ENCODE data around the gene PHF21A. TPM values are rescaled to one million over a fixed set of nuclear protein-coding genes. Genes with fewer than 3 reads are reported as not detected.

Gene PHF21A
- total RNA-seq, 1 donor from 2014 or later: 69.7 TPM

- no peak for TF ChIP-seq CTCF (IDR thresholded peaks at IDR 0.05)
- H3K9me3 ChIP-seq: no peaks in the 10 kb centered on the region
- H3K27ac ChIP-seq: no peak overlapping the region
- H3K4me1 ChIP-seq: no peaks in the 10 kb centered on the region
- intact Hi-C loops (cut with DNase I): no loop called here
- H3K36me3 ChIP-seq: peaks cover 14% of the 10 kb centered on the region in 2 donors
- DNase-seq (ENCODE audit: low spot score in 2 of 2): no peak
- H3K4me3 ChIP-seq: no peak overlapping the region
- H3K27me3 ChIP-seq: no peaks in the 10 kb centered on the region
These were observed 192.6 kb downstream of the PHF21A start for GRCh38 chr11:45928535-45929215.

- Histone ChIP-seq H3K4me3 (no peak overlapping the region), H3K36me3 (peaks cover 8% of the 10 kb centered on the region in 2 donors), H3K27ac (no peak overlapping the region), H3K9me3 (no peaks in the 10 kb centered on the region), H3K27me3 (peaks cover 5% of the 10 kb centered on the region), H3K4me1 (peaks cover 3 to 5% of the 10 kb centered on the region in 2 donors)
- no peak for DNase-seq (ENCODE audit: low spot score in 2 of 2)
- no peak for TF ChIP-seq CTCF (IDR thresholded peaks at IDR 0.05)
- intact Hi-C loops (cut with DNase I): no loop called here
These were observed 193.4 kb downstream of the PHF21A start for GRCh38 chr11:45927684-45928413.

GRCh38 chr11:45927332-45927683 is 193.9 kb downstream of the PHF21A start:
- Histone ChIP-seq H3K27me3 (peaks cover 10% of the 10 kb centered on the region), H3K4me1 (peaks cover 8 to 11% of the 10 kb centered on the region in 2 donors), H3K36me3 (peaks cover 7 to 8% of the 10 kb centered on the region in 2 donors), H3K4me3 (no peak overlapping the region), H3K27ac (no peak overlapping the region), H3K9me3 (no peaks in the 10 kb centered on the region)
- no peak for DNase-seq (ENCODE audit: low spot score in 2 of 2)
- no peak for TF ChIP-seq CTCF (IDR thresholded peaks at IDR 0.05)
- intact Hi-C loops (cut with DNase I): no loop called here

GRCh38 chr11:45926536-45927331 is 194.5 kb downstream of the PHF21A start:
- Histone ChIP-seq H3K4me1 (peaks cover 11 to 12% of the 10 kb centered on the region in 2 donors), H3K4me3 (no peak overlapping the region), H3K9me3 (no peaks in the 10 kb centered on the region), H3K36me3 (peaks cover 2 to 7% of the 10 kb centered on the region in 2 donors), H3K27me3 (peaks cover 16% of the 10 kb centered on the region), H3K27ac (no peak overlapping the region)
- no peak for DNase-seq (ENCODE audit: low spot score in 2 of 2)
- intact Hi-C loops (cut with DNase I): no loop called here
- TF ChIP-seq CTCF (IDR thresholded peaks at IDR 0.05): no peak

GRCh38 chr11:45926001-45926401 is 195.3 kb downstream of the PHF21A start:
- H3K36me3 ChIP-seq: peaks cover 0 to under 1% of the 10 kb centered on the region in 2 donors
- peaks cover 17% of the 10 kb centered on the region for H3K27me3 ChIP-seq
- no peak overlapping the region for H3K27ac ChIP-seq
- no peaks in the 10 kb centered on the region for H3K9me3 ChIP-seq
- H3K4me3 ChIP-seq: no peak overlapping the region
- peaks cover 11 to 12% of the 10 kb centered on the region in 2 donors for H3K4me1 ChIP-seq
- TF ChIP-seq CTCF (IDR thresholded peaks at IDR 0.05): no peak
- intact Hi-C loops (cut with DNase I): no loop called here
- no peak for DNase-seq (ENCODE audit: low spot score in 2 of 2)

Data from ascending aorta (tissue), 2 donors.